Epithelial cell of esophagus (primary cell): ENCODE results near the gene RPS14.
"Not testable (repeated sequence)": the region's sequence is repeated elsewhere in the genome, so short reads cannot be mapped to it uniquely, and the experiment has no call there.

ENCODE experiments used
- DNase-seq: peaks from one replicate; pipeline ENCODE4 v3.0.0; 2010; ENCODE audit warnings: low read depth
- H3K4me3 ChIP-seq: 2 replicates; pipeline ENCODE4 v1.5.1; 2011; ENCODE audit warnings: mild to moderate bottlenecking, low read length, control low read depth
- CTCF ChIP-seq: IDR thresholded peaks from 2 replicates; pipeline ENCODE4 v1.5.1; 2011; ENCODE audit warnings: low read depth, mild to moderate bottlenecking, low read length, control low read depth, inconsistent platforms; ENCODE audit not compliant: insufficient read depth; ENCODE audit errors: missing control alignments

The RPS14 gene

GRCh38 chr5:150454492-150455229 lies 5.1 kb upstream of the RPS14 start:
- H3K4me3 ChIP-seq = no peak overlapping the region
- no peak for DNase-seq
- no peak for TF ChIP-seq CTCF

GRCh38 chr5:150454027-150454426 lies 4.5 kb upstream of the RPS14 start:
- not testable (repeated sequence) for DNase-seq, H3K4me3 ChIP-seq

GRCh38 chr5:150452914-150453313 lies 3.4 kb upstream of the RPS14 start:
- TF ChIP-seq CTCF = no peak
- no peak overlapping the region for H3K4me3 ChIP-seq

GRCh38 chr5:150451594-150451993 lies 2.1 kb upstream of the RPS14 start:
- no peak overlapping the region for H3K4me3 ChIP-seq
- no peak for DNase-seq
- TF ChIP-seq CTCF = no peak

More at GRCh38 chr5:150452914-150453313, 3.4 kb upstream of the RPS14 start:
- no peak for DNase-seq

GRCh38 chr5:150448952-150449516 lies 505 bp downstream of the RPS14 start:
- no peak for DNase-seq
- no peak for TF ChIP-seq CTCF
- H3K4me3 ChIP-seq = peak overlapping the region; percentile 99

- H3K4me3 ChIP-seq = peak overlapping the region; percentile 99
- no peak for DNase-seq
- TF ChIP-seq CTCF = no peak
Measured at GRCh38 chr5:150448334-150448733, 1.2 kb downstream of the RPS14 start.

- no peak overlapping the region for H3K4me3 ChIP-seq
- no peak for TF ChIP-seq CTCF
- no peak for DNase-seq
Measured at GRCh38 chr5:150447188-150447587, 2.4 kb downstream of the RPS14 start.
